GM18507 (cell line): ENCODE measurements around the gene TNN.

Source experiments
- DNase-seq: peaks from one replicate; pipeline ENCODE4 v3.0.0; 2011; ENCODE audit warnings: low read depth; ENCODE audit not compliant: insufficient read length; ENCODE audit errors: extremely low spot score
- FAIRE-seq: peaks from 2 replicates; lab custom pipeline; 2011; peaks lifted over from hg19 to GRCh38; lab: Jason Lieb, UNC

Gene TNN

GRCh38 chr1:175166746-175167145, 99.1 kb downstream of the TNN start:
- FAIRE-seq, result no peak
- no peak for DNase-seq

DNA sequence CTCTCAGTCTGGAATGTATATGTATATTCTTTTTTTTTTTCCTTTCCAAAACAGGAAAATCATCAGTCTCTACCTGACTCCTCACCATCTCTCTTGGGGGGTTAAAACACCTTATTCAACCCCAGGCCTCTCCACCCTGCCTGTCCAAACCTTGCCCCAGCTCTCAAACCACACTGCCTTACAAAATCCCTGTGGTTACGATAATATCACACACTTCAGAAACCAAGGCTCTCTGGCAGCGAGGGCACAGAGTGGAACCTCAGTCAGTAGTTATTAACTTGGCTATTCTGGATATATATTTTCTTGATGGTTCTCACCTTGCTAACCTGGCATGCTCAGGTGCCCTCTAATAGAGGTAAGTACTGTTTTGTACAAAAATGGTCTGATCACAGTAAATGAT, 100.2 kb downstream of the TNN start:
- no peak for DNase-seq
- no peak for FAIRE-seq

- FAIRE-seq, result no peak
- no peak for DNase-seq
Measured at GRCh38 chr1:175168782-175169181, 101.1 kb downstream of the TNN start.

DNA sequence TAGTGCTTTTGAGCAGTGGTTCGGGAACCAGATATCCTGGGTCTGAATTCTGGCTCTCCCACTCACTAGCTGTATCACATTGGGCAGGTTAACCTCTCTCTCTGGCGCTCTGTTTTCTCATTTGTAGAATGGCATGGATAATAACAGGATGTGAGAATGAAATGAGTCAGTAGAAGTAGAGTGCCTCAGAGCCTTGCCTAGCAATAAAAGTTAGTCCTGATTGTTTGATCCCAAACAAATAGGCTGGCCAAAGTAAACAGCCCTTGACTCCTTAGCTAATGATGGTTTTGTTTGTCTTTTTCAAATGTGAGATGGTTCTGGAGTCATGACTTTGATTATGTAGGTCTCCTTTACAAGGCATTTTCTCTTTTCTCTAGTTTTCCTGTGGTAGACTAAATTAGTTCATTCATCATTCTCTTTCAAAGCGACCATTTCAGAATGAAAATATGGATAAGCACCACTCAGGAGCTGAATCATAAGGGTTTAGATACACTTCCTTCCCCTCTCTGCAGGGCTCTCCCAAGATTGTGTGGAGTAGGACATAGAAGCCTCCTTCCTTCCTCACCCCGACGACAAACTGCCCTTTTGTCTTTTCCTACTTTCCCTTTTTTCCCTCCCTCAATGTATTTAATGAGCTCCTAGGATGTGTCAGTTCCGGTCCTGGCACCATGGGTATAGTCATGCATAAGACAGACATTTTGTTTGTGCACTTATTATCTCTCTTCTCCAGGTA, 101.8 kb downstream of the TNN start:
- DNase-seq, result no peak
- no peak for FAIRE-seq

GRCh38 chr1:175171036-175171913, 103.6 kb downstream of the TNN start:
- DNase-seq, result no peak
- FAIRE-seq, result no peak

- DNase-seq (no peak), FAIRE-seq (no peak)
Measured at GRCh38 chr1:175172503-175172902, 104.9 kb downstream of the TNN start.

DNA sequence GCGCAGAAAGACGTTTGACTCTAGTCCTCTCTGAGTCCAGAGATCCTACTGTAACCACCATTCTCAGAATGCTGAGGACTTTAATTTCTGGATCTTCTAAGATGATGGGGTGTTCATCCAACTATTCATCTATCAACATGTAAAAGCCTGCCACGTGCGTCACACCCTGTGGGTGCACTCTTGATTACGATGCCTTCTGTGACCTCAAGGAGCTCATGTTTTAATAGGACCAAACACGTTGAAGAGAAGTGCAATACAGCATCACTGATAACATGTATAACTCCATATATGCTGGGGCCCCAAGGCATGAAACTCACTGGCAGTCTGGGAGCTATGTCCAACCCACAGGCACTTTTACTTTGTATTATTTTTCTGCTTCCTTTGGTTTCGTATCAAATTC, 105.9 kb downstream of the TNN start:
- no peak for FAIRE-seq
- DNase-seq, result no peak

GRCh38 chr1:175174309-175175102, 106.9 kb downstream of the TNN start:
- DNase-seq, result no peak
- no peak for FAIRE-seq

GRCh38 chr1:175176246-175176645, 108.6 kb downstream of the TNN start:
- FAIRE-seq, result no peak
- DNase-seq, result no peak

GRCh38 chr1:175178056-175178455, 110.4 kb downstream of the TNN start:
- DNase-seq (no peak), FAIRE-seq (no peak)

- FAIRE-seq (no peak), DNase-seq (no peak)
Measured at GRCh38 chr1:175178456-175178855, 110.8 kb downstream of the TNN start.

- DNase-seq, result no peak
- no peak for FAIRE-seq
Measured at GRCh38 chr1:175179837-175180590, 112.4 kb downstream of the TNN start.

DNA sequence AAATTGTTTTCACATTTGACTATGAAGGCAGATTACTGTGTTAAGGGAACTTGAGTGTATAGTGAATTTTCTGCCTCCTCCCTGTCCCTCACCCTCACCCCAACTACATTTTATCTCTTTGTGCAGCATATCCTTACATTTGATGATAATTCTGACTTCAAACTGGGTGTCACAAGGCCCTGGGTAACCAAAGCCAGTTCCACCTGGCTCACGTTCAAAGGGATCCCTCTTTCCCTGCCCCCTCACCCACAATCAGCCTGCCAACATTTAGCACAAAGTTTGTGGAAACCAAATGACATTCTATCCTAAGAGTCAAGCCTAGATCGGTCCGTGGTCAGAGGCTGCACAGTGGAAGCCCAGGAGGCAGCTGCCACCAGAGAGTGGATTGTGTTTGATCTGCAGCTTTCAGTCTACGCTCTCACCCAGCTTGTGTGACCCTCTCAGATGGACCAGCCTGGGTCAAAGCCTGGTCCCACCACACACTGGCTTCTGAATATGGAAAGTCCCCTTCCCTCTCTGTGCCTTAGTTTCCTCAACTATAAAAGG, 114.6 kb downstream of the TNN start:
- DNase-seq (no peak), FAIRE-seq (no peak)

- FAIRE-seq, result no peak
- no peak for DNase-seq
Measured at GRCh38 chr1:175183586-175183985, 116.0 kb downstream of the TNN start.

DNA sequence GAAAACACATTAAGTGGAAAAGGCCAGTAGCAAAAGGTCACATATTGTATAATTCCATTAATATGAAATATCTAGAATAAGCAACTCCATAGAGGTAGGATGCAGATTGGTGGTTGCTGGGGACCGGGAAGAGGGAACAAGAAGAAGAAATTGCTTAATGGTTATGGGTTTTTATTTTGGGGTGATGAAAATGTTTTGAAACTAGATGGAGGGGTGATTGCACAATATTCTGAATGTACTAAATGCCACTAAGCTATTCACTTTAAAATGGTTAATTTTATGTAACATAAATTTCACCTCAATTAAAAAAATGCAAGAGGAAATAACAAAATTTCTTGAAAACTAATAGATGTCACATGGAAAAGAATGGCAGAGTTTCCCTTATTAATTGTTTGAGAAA, 118.3 kb downstream of the TNN start:
- FAIRE-seq, result no peak
- no peak for DNase-seq

DNA sequence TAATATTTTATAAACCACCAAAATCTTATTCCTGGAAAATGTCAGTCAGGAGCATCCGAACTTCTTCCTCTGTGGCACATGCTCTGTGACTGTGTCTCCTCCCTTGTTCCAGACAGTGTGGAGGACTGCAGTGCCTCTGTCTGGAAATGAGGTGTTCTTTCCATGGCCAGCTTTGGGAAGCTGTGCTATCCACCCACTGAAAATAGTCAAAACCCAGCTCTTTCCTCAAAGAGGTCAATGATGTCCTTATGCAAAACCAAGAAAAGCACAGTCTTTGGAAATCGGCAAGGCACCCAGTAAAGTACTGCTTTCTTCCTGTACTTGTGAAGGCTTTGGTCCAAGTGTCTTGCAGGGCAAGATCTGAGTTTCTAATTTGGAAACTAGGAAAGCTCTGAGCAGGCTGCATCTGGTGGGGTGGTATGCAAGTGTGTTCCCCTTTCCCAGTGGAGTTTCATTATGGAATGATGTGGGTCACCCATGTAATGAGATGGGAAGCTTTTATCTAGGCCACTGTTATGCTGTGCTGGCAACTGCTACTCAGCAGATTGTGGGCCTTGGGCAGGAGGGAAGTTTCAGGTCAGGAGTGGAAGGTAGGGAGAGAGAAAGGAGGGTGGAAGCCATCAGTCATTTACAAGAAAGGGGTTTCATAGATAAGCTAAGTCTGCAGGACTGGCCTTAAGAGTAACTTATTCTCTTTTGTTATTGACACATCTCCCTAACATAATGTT, 119.0 kb downstream of the TNN start:
- no peak for DNase-seq
- peak; percentile 5 for FAIRE-seq

DNA sequence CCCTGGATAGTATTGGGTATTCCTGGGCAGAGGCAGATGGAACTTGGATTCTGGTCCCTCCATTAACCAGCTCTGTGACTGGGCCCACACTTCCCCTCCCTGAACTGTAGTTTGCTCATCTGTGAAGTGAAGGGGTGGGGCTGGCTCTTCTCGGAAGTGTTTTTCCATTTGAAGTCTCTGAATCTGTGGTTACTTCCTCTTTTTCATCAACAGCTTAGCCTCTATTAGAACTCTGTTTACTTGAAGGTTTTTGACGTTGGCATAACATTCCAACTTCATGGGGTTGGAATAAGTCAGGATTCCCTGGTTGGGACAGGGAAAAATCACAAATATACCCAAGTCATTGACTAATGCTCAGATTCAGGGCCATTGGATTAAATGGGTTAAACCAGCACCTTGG, 121.3 kb downstream of the TNN start:
- peak; percentile 96 for FAIRE-seq
- DNase-seq, result no peak

GRCh38 chr1:175191659-175192058, 124.0 kb downstream of the TNN start:
- no peak for DNase-seq
- FAIRE-seq, result peak; percentile 78
